ENCODE measurements around the gene H6PD. TPM values are rescaled to one million over a fixed set of nuclear protein-coding genes. Genes with fewer than 3 reads are reported as not detected.

Gene H6PD
- total and polyA plus RNA-seq, 2 donors (not counting 3 experiments of a cell fraction or from before 2014, with no cell fraction given) = 24.5 to 29.0 TPM

DNA sequence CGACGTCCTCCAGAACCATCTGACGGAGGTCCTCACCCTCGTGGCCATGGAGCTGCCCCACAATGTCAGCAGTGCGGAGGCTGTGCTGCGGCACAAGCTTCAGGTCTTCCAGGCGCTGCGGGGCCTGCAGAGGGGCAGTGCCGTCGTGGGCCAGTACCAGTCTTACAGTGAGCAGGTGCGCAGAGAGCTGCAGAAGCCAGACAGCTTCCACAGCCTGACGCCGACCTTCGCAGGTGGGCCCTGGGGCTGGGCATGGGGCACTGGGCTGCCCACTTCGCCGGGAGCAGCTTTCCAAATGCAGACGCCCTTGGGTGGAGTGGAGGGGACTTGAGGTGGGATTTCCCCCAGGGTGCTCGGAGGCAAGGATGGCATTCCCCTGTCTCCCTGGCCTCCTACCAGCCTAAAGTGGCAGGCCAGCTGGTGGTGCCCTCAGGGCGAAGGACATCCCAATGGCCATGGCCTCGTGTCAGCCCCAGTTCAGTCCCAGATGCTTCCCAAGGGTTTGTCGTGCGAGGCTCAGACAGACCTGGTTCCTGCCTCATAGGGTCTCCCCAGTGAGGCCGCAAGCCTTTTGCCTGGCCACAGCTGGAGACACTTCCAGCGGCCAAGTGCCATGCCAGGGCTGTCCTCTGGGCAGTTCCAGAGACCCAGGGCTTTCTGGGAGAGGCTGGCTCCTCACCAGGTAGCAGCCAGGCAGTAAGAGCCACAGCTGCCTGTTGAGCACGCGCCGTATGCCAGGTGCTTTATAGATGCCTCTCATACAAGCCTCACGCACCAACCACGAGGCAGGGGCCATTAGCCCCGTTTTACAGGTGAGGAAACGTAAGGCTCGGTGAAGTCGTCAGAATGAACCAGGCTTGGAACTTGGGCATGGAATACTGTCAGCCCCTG, 27.8 kb downstream of the H6PD start:
- Histone ChIP-seq H3K9ac (replicated peaks; ENCODE audit: extremely low read depth, insufficient read depth, low read length) (no peak overlapping the region), H3K27me3 (ENCODE audit: control insufficient read depth in 2 of 2, insufficient read depth in 2 of 2, low read length in 2 of 2) (no peaks in the 10 kb centered on the region), H4K20me1 (replicated peaks; ENCODE audit: control insufficient read depth, extremely low read depth, insufficient read depth, low read length) (no peaks in the 10 kb centered on the region), H3K9me1 (replicated peaks; ENCODE audit: control insufficient read depth, extremely low read depth, insufficient read depth, low read length) (no peaks in the 10 kb centered on the region), H3K4me3 (replicated peaks in 1 of 3; ENCODE audit: insufficient read depth in 1 of 3, low read depth in 1 of 3, low read length in 3 of 3) (no peak overlapping the region), H3K4me1 (ENCODE audit: control insufficient read depth, extremely low read depth, insufficient read depth, low read length) (no peaks in the 10 kb centered on the region), H3K79me2 (ENCODE audit: control insufficient read depth, insufficient read depth, low read length) (peaks cover 21% of the 10 kb centered on the region), H3K36me3 (ENCODE audit: control insufficient read depth in 2 of 2, extremely low read depth in 1 of 2, insufficient read depth in 2 of 2, low read length in 2 of 2) (peaks cover 0 to 10% of the 10 kb centered on the region in 2 experiments), H3K27ac (ENCODE audit: insufficient read depth, low read depth, low read length) (no peak overlapping the region), H3K9me3 (replicated peaks; ENCODE audit: control insufficient read depth, insufficient read depth, low read length) (no peaks in the 10 kb centered on the region), H2AFZ (ENCODE audit: low read depth, low read length) (no peak overlapping the region), H3K4me2 (ENCODE audit: insufficient read depth, low read length) (no peak overlapping the region)
- TF ChIP-seq GATA2 (IDR thresholded peaks at IDR 0.05; ENCODE audit: insufficient read depth, insufficient read length, low read depth, low read length) (no peak), MYC (IDR thresholded peaks at IDR 0.05; ENCODE audit: low read depth, low read length) (no peak), EZH2 (IDR thresholded peaks at IDR 0.05; ENCODE audit: borderline replicate concordance, low read depth, low read length, severe bottlenecking) (no peak), POLR2AphosphoS5 (IDR thresholded peaks at IDR 0.05; ENCODE audit: insufficient read depth, low read depth, low read length) (no peak), JUN (IDR thresholded peaks at IDR 0.05; ENCODE audit: borderline replicate concordance, insufficient read depth, insufficient read length, low read depth) (no peak), POLR2A (IDR thresholded peaks at IDR 0.05; ENCODE audit: low read depth, low read length) (no peak)
- TF ChIP-seq, protein P1, sequence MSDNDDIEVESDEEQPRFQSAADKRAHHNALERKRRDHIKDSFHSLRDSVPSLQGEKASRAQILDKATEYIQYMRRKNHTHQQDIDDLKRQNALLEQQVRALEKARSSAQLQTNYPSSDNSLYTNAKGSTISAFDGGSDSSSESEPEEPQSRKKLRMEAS (IDR thresholded peaks at IDR 0.05; ENCODE audit: insufficient read depth, insufficient read length) = no peak
- TF ChIP-seq, protein P2, sequence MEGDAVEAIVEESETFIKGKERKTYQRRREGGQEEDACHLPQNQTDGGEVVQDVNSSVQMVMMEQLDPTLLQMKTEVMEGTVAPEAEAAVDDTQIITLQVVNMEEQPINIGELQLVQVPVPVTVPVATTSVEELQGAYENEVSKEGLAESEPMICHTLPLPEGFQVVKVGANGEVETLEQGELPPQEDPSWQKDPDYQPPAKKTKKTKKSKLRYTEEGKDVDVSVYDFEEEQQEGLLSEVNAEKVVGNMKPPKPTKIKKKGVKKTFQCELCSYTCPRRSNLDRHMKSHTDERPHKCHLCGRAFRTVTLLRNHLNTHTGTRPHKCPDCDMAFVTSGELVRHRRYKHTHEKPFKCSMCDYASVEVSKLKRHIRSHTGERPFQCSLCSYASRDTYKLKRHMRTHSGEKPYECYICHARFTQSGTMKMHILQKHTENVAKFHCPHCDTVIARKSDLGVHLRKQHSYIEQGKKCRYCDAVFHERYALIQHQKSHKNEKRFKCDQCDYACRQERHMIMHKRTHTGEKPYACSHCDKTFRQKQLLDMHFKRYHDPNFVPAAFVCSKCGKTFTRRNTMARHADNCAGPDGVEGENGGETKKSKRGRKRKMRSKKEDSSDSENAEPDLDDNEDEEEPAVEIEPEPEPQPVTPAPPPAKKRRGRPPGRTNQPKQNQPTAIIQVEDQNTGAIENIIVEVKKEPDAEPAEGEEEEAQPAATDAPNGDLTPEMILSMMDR (IDR thresholded peaks at IDR 0.05; ENCODE audit: extremely low read depth in 1 of 2, insufficient read depth in 1 of 2, low read depth in 1 of 2, low read length in 2 of 2) = no peak
- dilution Hi-C loops (cut with MboI; ENCODE audit: extremely low pct_ligation_motif_present, low sequenced_read_pairs) (no loop called here), intact Hi-C loops (cut with micrococcal nuclease) (no loop called here)
- BruUV-seq (replicated peaks) = no TSS peak
- CTCF ChIA-PET = interaction anchor here (0.7 to 1.6 kb wide), 3 partner anchors 12 to 229 kb away, joined by 3 to 5 read pairs (median 3); no protein-coding TSS in a partner anchor
- POLR2A ChIA-PET = no interaction called here
- FAIRE-seq = no peak
- DNase-seq (ENCODE audit: low read depth, low spot score) = no peak
